Stimulated activated CD4-positive, alpha-beta T cell treated with anti-CD3 and anti-CD28 coated beads, Interleukin-2, amount 100 ng/mL, for 4 hours (primary cell): ENCODE results near the gene PRELP.

Experiments used
- DNase-seq: peaks from one replicate; pipeline ENCODE4 v3.0.0-alpha.2; 2020; ENCODE audit warnings: low read depth

Gene PRELP

DNA sequence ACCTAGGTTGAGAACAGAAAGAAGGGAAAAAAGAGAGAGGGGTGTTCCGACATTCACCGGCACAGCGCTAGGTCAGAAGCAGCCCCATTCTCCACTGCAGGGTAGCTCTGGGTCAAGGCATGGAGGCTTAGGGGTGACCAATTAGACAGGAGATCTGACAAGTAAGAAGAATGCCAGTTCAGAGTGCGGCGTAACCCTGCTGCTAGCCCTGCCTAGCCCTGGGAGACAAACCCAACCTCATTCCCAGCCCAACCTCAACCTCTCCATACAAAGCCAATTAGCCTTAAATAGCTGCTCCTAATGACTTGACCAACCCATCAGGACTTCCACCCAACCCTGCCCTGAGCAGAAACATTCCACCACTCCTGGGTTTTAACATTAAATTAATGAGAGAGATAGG lies 3.4 kb downstream of the PRELP start:
- no peak for DNase-seq

DNA sequence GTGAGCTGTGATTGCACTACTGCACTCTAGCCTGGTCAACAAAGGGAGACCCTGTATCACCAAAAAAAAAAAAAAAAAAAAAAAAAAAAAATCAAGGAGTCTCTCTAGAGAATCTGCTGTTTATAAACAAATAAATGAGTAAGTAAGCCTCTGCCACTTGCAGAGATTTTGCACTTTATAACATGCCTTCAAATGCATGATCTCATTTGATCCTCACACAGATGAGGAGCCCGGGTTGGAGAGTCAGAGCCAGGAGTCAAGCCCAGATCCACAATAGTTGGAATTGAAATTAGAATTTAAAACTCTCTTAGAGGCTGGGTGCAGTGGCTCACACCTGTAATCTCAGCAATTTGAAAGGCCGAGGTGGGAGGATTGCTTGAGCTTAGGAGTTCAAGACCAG lies 4.0 kb downstream of the PRELP start:
- no peak for DNase-seq

GRCh38 chr1:203480084-203480483 lies 4.5 kb downstream of the PRELP start:
- no peak for DNase-seq

- peak; percentile 33 for DNase-seq
Measured at GRCh38 chr1:203480525-203481084, 5.0 kb downstream of the PRELP start.

DNA sequence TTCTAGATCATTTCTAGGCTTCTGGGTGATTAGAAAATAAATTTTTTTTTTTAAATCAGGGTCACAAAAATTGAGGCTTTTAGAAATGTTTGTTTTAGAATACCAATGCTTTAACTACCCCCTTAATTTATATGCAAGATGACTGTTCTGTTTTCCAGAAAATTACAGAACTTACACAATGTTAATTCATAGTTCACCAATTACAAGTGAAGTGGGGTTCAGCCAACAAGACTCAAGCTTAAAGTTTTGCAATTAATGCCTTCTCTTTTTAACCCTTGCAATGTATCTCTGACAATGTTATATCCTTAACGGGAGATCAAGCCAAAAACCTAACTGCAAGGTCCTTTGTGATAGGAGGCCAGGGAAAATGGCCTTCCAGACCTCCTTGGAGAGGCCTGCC lies 5.6 kb downstream of the PRELP start:
- DNase-seq, result no peak

DNA sequence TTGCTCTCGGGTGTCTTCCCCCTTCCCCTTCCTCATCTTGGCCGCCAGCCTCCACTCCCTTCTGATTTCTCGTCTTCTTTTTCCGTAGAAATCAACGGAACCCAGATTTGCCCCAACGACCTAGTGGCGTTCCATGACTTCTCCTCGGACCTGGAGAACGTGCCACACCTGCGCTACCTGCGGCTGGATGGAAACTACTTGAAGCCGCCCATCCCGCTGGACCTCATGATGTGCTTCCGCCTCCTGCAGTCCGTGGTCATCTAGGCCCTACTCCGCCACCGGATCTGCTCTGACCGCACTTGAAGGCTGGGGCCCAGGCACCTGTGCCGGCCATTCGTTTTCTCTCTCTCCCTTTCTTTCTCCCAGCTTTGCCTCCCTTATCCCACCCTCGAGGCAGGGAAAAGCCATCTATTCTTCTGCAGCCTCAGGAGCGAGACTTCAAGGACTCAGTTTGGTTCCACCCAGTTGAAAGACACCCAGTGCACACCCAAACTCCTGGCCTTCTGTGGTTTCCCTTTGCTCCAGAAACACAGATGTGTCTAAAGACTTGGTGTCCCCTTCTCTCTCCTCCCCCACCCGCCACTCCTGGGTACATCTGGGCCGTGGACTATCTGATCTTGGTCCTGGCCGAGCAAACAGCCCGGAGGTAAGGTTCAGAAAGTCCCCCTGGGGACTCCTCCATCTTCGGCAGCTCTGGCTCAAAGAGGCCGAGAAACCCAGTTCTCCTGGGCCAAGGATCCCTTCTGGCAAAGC lies 11.2 kb downstream of the PRELP start:
- DNase-seq, result no peak

DNA sequence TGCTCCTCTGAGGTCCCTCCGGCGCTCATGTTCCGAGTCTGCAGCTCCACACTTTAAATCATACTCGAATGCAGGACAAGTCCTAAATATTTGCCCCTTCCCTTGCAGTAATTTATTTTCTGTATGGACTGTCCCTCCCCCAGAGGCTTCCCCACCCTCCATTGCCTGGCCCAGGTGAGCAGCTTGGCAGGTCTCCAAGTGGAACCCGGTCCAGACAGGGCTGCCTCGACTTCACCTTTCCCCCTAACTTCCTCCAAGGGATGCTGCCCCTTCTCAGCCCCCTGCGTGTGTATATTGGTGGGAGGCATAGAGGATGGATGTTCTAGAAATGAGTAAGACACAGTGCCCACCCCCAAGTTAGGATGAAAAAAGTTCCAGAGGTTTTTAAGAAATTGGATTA lies 12.9 kb downstream of the PRELP start:
- DNase-seq, result no peak

DNA sequence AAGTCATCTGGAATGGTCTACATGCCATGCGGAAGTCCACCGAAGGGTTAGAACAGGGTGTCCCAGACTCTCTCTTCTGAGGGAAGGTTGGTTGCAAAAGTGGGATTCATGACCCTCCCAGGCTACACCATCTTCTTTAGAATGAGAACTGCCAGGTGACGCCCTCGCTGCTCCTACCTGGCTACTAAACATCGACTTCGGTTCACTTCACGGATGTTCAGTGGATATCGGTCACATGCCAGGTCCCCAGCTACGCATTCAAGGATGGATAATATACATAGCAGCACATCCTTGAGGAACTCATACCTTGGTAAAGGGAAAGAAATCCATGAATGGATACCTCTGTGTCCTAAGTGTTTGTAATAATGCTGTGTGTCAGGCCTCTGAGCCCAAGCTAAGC lies 15.0 kb downstream of the PRELP start:
- DNase-seq, result no peak

DNA sequence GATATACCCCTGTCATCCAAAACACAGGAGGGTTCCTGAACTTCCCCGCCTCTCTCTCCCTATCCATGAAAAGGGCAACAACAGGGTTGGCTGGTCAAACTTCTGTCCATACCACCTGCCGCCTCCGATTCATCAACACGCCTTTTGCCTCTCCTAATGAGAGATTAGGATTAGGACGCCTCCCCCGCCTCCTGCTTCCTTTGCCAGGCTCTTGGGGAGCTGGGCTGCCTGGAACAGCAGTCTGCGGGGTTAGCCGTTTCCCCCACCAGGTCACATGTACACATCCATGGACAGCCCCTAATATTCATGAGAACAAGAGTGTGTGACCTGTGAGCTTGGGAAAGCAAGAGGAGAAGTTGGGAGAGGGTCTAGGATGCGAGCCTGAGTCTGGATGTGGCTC lies 16.1 kb downstream of the PRELP start:
- no peak for DNase-seq

GRCh38 chr1:203492082-203492747 lies 16.6 kb downstream of the PRELP start:
- DNase-seq, result no peak

DNA sequence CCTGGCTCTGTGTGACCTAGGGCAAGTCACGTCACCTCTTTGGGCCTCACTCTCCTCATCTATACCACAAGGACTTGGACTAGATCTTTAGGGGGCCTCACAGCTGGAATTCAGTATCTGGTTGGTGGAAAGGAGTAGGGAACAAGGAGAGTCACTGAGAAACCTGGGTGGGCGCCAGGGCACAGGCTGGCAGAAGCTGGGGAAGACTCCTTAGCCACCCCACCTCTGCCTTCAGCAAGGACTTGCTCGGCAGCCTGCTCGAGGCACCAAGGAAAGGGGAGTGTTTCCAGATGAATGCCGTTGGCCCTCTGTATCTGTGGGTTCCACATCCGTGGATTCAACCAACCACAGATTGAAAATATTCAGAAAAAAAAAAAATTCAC lies 17.1 kb downstream of the PRELP start:
- DNase-seq, result no peak

DNA sequence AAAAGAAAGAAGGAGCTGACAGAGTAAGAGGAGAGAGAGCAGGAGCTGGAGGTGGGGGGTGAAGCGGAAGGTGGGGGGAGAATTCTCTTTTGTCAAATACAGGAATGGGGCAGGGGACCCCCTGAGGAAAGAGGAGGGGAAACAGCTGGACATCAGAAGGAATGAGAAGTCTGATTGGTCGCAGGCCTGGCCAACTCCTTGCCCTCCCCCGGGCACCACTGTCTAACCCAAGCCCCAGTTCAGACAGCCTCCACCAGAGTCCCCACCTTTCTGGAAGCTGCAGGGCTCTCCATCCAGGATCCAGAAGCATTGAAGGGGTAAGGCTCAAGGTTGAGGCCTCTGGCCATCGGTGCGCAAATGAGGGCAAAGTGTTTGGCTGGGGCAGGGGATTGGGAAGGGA lies 18.3 kb downstream of the PRELP start, which contains the start of gene OPTC:
TSS of gene OPTC (plus strand) at position 253 of the 400 bp plus-strand sequence. CDS start 1,853 bp downstream, outside the sequence.
- DNase-seq, result no peak

- no peak for DNase-seq
Measured at GRCh38 chr1:203495845-203496244, 20.2 kb downstream of the PRELP start.

- DNase-seq, result no peak
Measured at GRCh38 chr1:203497269-203497777, 21.7 kb downstream of the PRELP start.

GRCh38 chr1:203499643-203500278 lies 24.2 kb downstream of the PRELP start:
- no peak for DNase-seq

GRCh38 chr1:203500279-203500678 lies 24.7 kb downstream of the PRELP start:
- DNase-seq, result no peak

GRCh38 chr1:203503836-203504235 lies 28.2 kb downstream of the PRELP start:
- DNase-seq, result no peak

DNA sequence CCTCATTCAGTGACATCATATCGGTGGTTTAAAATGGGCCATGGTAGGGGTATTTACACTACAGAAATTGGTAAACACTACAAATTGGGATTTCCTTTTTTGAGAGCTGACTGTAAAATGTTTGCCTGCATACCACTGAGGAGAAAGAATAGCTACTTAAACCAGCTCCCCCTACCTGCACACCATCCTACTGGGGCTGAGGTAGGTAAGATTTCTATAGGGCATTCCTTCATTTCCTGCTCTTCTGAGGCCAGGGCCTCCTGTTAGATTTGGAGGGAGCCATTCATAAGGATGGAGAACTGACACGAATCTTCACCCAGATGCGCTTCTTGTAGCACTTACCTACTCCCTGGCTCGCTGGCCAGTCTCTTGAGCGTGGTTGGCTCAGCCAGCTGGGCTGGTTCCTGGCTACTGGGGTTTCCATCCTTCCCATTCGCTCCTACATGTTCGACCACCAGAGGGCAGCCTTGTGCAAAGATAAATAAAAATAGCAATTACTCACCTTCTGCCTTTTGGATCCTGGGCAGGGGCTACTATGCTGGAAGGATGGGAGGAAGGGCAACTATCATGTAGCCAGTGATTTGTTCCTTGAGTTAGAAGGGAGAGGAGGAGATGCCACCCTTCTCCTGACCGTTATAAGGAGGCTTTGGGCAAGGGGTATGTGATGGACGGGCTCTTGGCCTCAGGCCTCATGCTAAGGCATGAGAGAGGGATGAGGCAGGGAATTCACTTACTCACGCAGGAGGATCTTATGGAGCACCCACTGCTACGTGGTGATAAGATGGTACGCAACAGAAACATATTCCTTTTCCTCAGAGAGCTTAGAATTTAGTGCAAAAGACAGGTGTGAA lies 29.0 kb downstream of the PRELP start:
- peak; percentile 64 for DNase-seq

DNA sequence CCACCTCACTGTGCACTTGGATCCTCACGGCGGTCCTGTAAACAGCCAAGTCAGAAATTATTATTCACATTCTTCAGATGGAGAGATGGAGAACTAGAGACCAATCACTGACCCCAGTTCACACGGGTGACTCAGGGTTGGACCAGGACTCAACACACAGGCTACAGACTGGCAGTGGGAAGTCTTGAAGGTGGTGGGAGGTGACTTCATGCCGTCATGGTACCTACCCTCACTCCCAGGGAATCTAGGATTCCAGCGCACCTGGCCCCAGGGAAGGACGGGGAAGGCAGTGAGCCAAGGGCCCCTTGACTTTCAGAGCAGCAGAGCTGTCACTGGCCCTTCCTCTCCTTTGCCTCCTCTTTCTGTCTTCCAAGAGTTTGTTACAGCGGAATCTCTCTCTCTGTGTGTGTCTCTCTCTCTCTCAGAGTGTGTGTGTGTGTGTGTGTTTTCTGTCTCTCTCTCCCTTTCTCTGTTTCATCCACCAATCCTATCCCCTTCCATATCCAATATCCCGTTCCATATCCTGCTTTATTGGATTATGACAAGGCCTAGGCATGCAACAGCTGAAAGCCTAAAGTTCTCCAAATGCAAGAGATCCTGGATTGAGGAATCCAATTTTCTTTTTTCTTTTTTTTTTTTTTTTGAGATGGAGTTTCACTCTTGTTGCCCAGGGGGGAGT lies 30.1 kb downstream of the PRELP start:
- no peak for DNase-seq

- no peak for DNase-seq
Measured at GRCh38 chr1:203506858-203507626, 31.4 kb downstream of the PRELP start.
